Stimulated activated CD4-positive, alpha-beta T cell treated with anti-CD3 and anti-CD28 coated beads, Interleukin-15, amount 100 ng/mL, for 1 hour (primary cell): ENCODE data around the gene GINS1.
"Not testable (repeated sequence)": the region's sequence is repeated elsewhere in the genome, so short reads cannot be mapped to it uniquely, and the experiment has no call there.

Experiments
- DNase-seq, 2 donors: peaks; one replicate each; pipeline ENCODE4 v3.0.0-alpha.2; 2020; ENCODE audit warnings: low read depth in 1 of 2, low spot score in 1 of 2

GINS1 gene

GRCh38 chr20:25389858-25390537 lies 17.5 kb upstream of the GINS1 start:
- DNase-seq = peak in 1 of 2 donors; percentile 12

- DNase-seq = peak; percentile 88 to 89
These were observed 16.6 kb upstream of the GINS1 start, which contains the start of gene ABHD12 for GRCh38 chr20:25390538-25391528. TSS of gene ABHD12 (minus strand) at chr20:25390835. CDS start at chr20:25390703, 132 bp downstream.

GRCh38 chr20:25394276-25394675 lies 13.2 kb upstream of the GINS1 start:
- DNase-seq = no peak

GRCh38 chr20:25394996-25395395 lies 12.5 kb upstream of the GINS1 start:
- no peak for DNase-seq

GRCh38 chr20:25397096-25397495 lies 10.4 kb upstream of the GINS1 start:
- DNase-seq = no peak

GRCh38 chr20:25397821-25398220 lies 9.7 kb upstream of the GINS1 start:
- DNase-seq = no peak

- no peak for DNase-seq
These were observed 9.0 kb upstream of the GINS1 start for GRCh38 chr20:25398376-25399036.

- DNase-seq = no peak
These were observed 8.4 kb upstream of the GINS1 start for GRCh38 chr20:25399037-25399430.

- DNase-seq = not testable (repeated sequence)
These were observed 7.2 kb upstream of the GINS1 start for GRCh38 chr20:25400291-25400732.

GRCh38 chr20:25402583-25402982 lies 4.9 kb upstream of the GINS1 start:
- DNase-seq = no peak

- no peak for DNase-seq
These were observed 686 bp downstream of the GINS1 start for GRCh38 chr20:25408170-25408547.

- DNase-seq = no peak
These were observed 1.4 kb downstream of the GINS1 start for GRCh38 chr20:25408890-25409289.

- no peak for DNase-seq
These were observed 11.3 kb downstream of the GINS1 start for GRCh38 chr20:25418776-25419175.

GRCh38 chr20:25421102-25421501 lies 13.6 kb downstream of the GINS1 start:
- no peak for DNase-seq

GRCh38 chr20:25422032-25422431 lies 14.6 kb downstream of the GINS1 start:
- DNase-seq = no peak

GRCh38 chr20:25424536-25424935 lies 17.1 kb downstream of the GINS1 start:
- no peak for DNase-seq

GRCh38 chr20:25437153-25437581 lies 29.7 kb downstream of the GINS1 start:
- DNase-seq = no peak

- DNase-seq = no peak
These were observed 31.9 kb downstream of the GINS1 start for GRCh38 chr20:25439328-25439727.

- DNase-seq = no peak
These were observed 37.1 kb downstream of the GINS1 start for GRCh38 chr20:25444556-25444955.

GRCh38 chr20:25447671-25448070 lies 40.2 kb downstream of the GINS1 start:
- DNase-seq = no peak

GRCh38 chr20:25452333-25452732 lies 44.9 kb downstream of the GINS1 start:
- no peak for DNase-seq
